Heart left ventricle (tissue), 16 donors: Measurements from ENCODE around the gene ANXA5. TPM values are rescaled to one million over a fixed set of nuclear protein-coding genes. Genes with fewer than 3 reads are reported as not detected.
"Not testable (repeated sequence)": the region's sequence is repeated elsewhere in the genome, so short reads cannot be mapped to it uniquely, and the experiment has no call there.

Source experiments
- ATAC-seq, 4 donors: fragments of 200-7000 bp; cut with Tn5 transposase; one replicate each; pipeline ENCODE4 v1.9.1; 2020 to 2022; ENCODE audit warnings: moderate library complexity in 4 of 4, mild to moderate bottlenecking in 3 of 4, moderate number of reproducible peaks in 1 of 4
- DNase-seq, 5 donors: peaks; one replicate each; pipeline ENCODE4 v3.0.0-alpha.2; 2020
- H3K27ac ChIP-seq, 12 donors: fragments of 200-600 bp; sonication (generic) in 4 of 12; one replicate each; pipeline versions ENCODE4 v1.5.0 to v1.8.0; 2016 to 2022; ENCODE audit warnings: mild to moderate bottlenecking in 2 of 12
- H3K27me3 ChIP-seq, 9 donors: fragments of 200-600 bp; sonication (generic) in 2 of 9; one replicate each; pipeline versions ENCODE4 v1.5.1 to v1.8.0; 2016 to 2022; ENCODE audit warnings: mild to moderate bottlenecking in 3 of 9
- H3K36me3 ChIP-seq, 9 donors: fragments of 200-600 bp; sonication (generic) in 2 of 9; one replicate each; pipeline versions ENCODE4 v1.5.0 to v1.8.0; 2018 to 2022; ENCODE audit warnings: mild to moderate bottlenecking in 2 of 9
- H3K4me1 ChIP-seq, 12 donors: fragments of 200-600 bp; sonication (generic) in 4 of 12; one replicate each; pipeline versions ENCODE4 v1.5.0 to v1.8.0; 2016 to 2022; ENCODE audit warnings: mild to moderate bottlenecking in 3 of 12
- H3K4me3 ChIP-seq, 12 donors: fragments of 200-600 bp; sonication (generic) in 4 of 12; one replicate each; pipeline versions ENCODE4 v1.5.0 to v1.8.0; 2017 to 2022; ENCODE audit warnings: mild to moderate bottlenecking in 9 of 12, moderate library complexity in 4 of 12
- H3K9me3 ChIP-seq, 12 donors: fragments of 200-600 bp; sonication (generic) in 4 of 12; one replicate each; pipeline versions ENCODE4 v1.5.0 to v1.8.0; 2016 to 2022; ENCODE audit warnings: mild to moderate bottlenecking in 1 of 12
- POLR2A ChIP-seq, 2 donors: fragments of 450-650 bp; IDR thresholded peaks; one replicate each; pipeline ENCODE4 v1.6.1; 2017; ENCODE audit warnings: antibody characterized with exemption in 2 of 2, mild to moderate bottlenecking in 2 of 2, moderate library complexity in 2 of 2
- WGBS, 4 donors: extraction: QIAGEN DNeasy Blood & Tissue Kit in 2 of 4; methylation state at CpG; one replicate each; pipeline versions ENCODE4 v1.1.5 to v1.1.7; 2013 to 2018; 5-methylcytosine and 5-hydroxymethylcytosine counted together
- intact Hi-C, 10 donors: fragments of 100-400 bp; cut with DNase I; formaldehyde crosslinking; loops; one replicate each; pipeline versions ENCODE4 v1.11.1 to v1.14.2; 2022
- polyA plus RNA-seq, 2 donors: library from polyadenylated mRNA; stranded (reverse); fragments of 200-250 nt; gene quantifications; one replicate each; pipeline ENCODE4 v1.2.3, GENCODE V29; 2013
- total RNA-seq, 9 donors: library from RNA; depleted of rRNA in 2 of 9; stranded (reverse); fragments of >200 nt in 2 of 9; fragmentation: NEBNext Ultra II Directional in 3 of 9; extraction: Animal tissue kit (Norgen Biotek cat#: 25700) in 3 of 9; gene quantifications; one replicate each; pipeline versions ENCODE4 v1.1.0 to v1.2.4, GENCODE V29; 2016 to 2023
- TF ChIP-seq, protein P1 (sequence below), 12 donors: fragments of 200-600 bp; sonication (generic) in 4 of 12; IDR thresholded peaks; one replicate each; pipeline versions ENCODE4 v1.5.0 to v1.8.0; 2018 to 2022; ENCODE audit warnings: antibody characterized with exemption in 12 of 12, mild to moderate bottlenecking in 5 of 12
- donor health status: ischemic (EF 13 %, LVEDD 7.1; RV severe dilation, severe dysfunction).
- donor health status: healthy with polysubstance abuse.
- donor health status: DM: no; HTN: yes; CAD: no.
- donor health status: DM: no; HTN: no; CAD: no.
- donor health status: ischemic (EF 25% LVEDD 6.9; RV normal size, moderate dysfunction).
- donor health status: ischemic (EF 25% LVEDD 5.7; RV mildly dilated, moderate dysfunction).
- donor health status: healthy.
- donor health status: DM: yes; HTN: yes; CAD: no.
- donor health status: ischemic (EF 35%, LVEDD 5.7; RV mildly dilated, moderate dysfunction).
- donor health status: nonischemic (EF 11% LVEDD 7.7; RV severe dilation, severe dysfunction).
- donor health status: DM: yes; HTN: yes; CAD: no.
- donor health status: PGD.
- donor health status: ischemic (EF 29% LVEDD 5.4; RV normal size, mild dysfunction).
- donor health status: nonischemic (EF 23%, LVEDD 6.1; RV moderate dilation, normal function).

ANXA5 gene
- total and polyA plus RNA-seq, 11 donors, result 104 to 283 (median 168) TPM

DNA sequence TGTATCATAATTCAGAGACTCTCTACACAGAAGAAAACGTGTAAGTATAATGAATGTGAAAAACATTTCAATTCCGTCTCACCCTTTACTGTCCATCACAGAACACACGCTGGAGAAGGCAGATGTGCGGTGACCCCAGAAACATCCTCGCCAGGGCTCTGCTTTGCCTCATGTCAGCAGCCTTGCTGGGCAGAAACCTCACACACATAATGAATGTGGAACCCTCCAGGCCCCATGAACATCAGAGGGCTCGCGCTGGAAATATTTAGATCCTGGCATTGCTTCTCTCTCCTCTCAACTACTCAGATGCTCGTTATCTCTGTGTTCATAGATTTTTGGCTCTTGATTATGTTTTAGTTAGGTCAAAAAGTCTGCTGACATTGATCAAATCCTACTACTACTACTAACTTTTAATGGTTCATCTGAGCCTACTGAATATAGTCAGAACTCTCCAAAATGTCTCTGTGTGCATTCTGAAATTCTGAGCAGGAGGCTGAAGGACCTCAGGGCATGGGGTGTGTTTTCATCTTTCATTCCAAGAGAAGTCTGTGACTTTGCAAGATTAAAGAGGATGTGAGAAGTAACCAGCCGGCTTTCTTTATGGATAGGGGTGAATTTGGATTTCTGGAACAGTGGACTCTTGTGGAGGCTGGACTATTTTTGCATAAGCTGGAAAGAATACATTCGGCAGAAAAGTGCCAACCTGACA, 41.2 kb upstream of the ANXA5 start:
- Histone ChIP-seq H3K36me3 (no peaks in the 10 kb centered on the region), H3K27ac (peak overlapping the region in 1 of 12 donors; percentile 5), H3K4me1 (peaks cover 0 to 22% (median 0%) of the 10 kb centered on the region in 12 donors), H3K27me3 (peaks cover 0 to 3% (median 0%) of the 10 kb centered on the region in 9 donors), H3K9me3 (no peaks in the 10 kb centered on the region), H3K4me3 (no peak overlapping the region)
- TF ChIP-seq POLR2A (IDR thresholded peaks at IDR 0.05), result no peak
- TF ChIP-seq, protein P1, sequence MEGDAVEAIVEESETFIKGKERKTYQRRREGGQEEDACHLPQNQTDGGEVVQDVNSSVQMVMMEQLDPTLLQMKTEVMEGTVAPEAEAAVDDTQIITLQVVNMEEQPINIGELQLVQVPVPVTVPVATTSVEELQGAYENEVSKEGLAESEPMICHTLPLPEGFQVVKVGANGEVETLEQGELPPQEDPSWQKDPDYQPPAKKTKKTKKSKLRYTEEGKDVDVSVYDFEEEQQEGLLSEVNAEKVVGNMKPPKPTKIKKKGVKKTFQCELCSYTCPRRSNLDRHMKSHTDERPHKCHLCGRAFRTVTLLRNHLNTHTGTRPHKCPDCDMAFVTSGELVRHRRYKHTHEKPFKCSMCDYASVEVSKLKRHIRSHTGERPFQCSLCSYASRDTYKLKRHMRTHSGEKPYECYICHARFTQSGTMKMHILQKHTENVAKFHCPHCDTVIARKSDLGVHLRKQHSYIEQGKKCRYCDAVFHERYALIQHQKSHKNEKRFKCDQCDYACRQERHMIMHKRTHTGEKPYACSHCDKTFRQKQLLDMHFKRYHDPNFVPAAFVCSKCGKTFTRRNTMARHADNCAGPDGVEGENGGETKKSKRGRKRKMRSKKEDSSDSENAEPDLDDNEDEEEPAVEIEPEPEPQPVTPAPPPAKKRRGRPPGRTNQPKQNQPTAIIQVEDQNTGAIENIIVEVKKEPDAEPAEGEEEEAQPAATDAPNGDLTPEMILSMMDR (IDR thresholded peaks at IDR 0.05), result no peak
- intact Hi-C loops, result loop anchor here in 5 of 10 donors (2.0 to 10.0 kb wide), 6 partner anchors 253 to 543 kb away; no protein-coding TSS in a partner anchor
- DNase-seq, result no peak
- ATAC-seq, result peak in 1 of 4 donors; percentile 14
- 38 to 46% (median 43%) methylated on average over 10 of the region's 10 CpGs for WGBS, 4 donors

- Histone ChIP-seq H3K36me3 (no peaks in the 10 kb centered on the region), H3K9me3 (no peaks in the 10 kb centered on the region), H3K27ac (no peak overlapping the region), H3K27me3 (peaks cover 0 to 3% (median 0%) of the 10 kb centered on the region in 9 donors), H3K4me3 (no peak overlapping the region), H3K4me1 (peaks cover 0 to 22% (median 0%) of the 10 kb centered on the region in 12 donors)
- intact Hi-C loops, result loop anchor here in 5 of 10 donors (2.0 to 10.0 kb wide), 6 partner anchors 252 to 542 kb away; no protein-coding TSS in a partner anchor
- TF ChIP-seq, protein P1 (IDR thresholded peaks at IDR 0.05), result peak in 11 of 12 donors; percentile 14 to 61 (median 44)
- no peak for TF ChIP-seq POLR2A (IDR thresholded peaks at IDR 0.05)
- 75 to 84% (median 79%) methylated on average over 5 of the region's 5 CpGs for WGBS, 4 donors
- ATAC-seq, result peak in 1 of 4 donors; percentile 28
- peak in 1 of 5 donors; percentile 18 for DNase-seq
Observed at GRCh38 chr4:121736735-121737351, 40.1 kb upstream of the ANXA5 start.

- intact Hi-C loops, result loop anchor here in 6 of 10 donors (5.0 to 10.0 kb wide), 6 partner anchors 250 to 540 kb away; no protein-coding TSS in a partner anchor
- DNase-seq, result no peak
- Histone ChIP-seq H3K27ac (no peak overlapping the region), H3K4me3 (no peak overlapping the region), H3K9me3 (no peaks in the 10 kb centered on the region), H3K27me3 (peaks cover 0 to 3% (median 0%) of the 10 kb centered on the region in 9 donors), H3K4me1 (peaks cover 0 to 17% (median 0%) of the 10 kb centered on the region in 12 donors), H3K36me3 (no peaks in the 10 kb centered on the region)
- TF ChIP-seq, protein P1 (IDR thresholded peaks at IDR 0.05), result no peak
- no peak for TF ChIP-seq POLR2A (IDR thresholded peaks at IDR 0.05)
- 85 to 92% (median 88%) methylated on average over 1 of the region's 1 CpG for WGBS, 4 donors
- no peak for ATAC-seq
Observed at GRCh38 chr4:121734571-121734970, 37.8 kb upstream of the ANXA5 start.

- no peak for ATAC-seq
- intact Hi-C loops, result loop anchor here in 6 of 10 donors (5.0 to 10.0 kb wide), 6 partner anchors 249 to 539 kb away; no protein-coding TSS in a partner anchor
- no peaks in the 10 kb centered on the region for H3K9me3 ChIP-seq
- H3K4me3 ChIP-seq, result no peak overlapping the region
- no peak for DNase-seq
- peaks cover 0 to 3% (median 0%) of the 10 kb centered on the region in 9 donors for H3K27me3 ChIP-seq
- peaks cover 0 to 11% (median 0%) of the 10 kb centered on the region in 12 donors for H3K4me1 ChIP-seq
- TF ChIP-seq POLR2A (IDR thresholded peaks at IDR 0.05), result no peak
- TF ChIP-seq, protein P1 (IDR thresholded peaks at IDR 0.05), result no peak
- WGBS, 4 donors, result 90 to 96% (median 93%) methylated on average over 1 of the region's 1 CpG
- H3K27ac ChIP-seq, result no peak overlapping the region
- H3K36me3 ChIP-seq, result no peaks in the 10 kb centered on the region
Observed at GRCh38 chr4:121733942-121734341, 37.2 kb upstream of the ANXA5 start.

DNA sequence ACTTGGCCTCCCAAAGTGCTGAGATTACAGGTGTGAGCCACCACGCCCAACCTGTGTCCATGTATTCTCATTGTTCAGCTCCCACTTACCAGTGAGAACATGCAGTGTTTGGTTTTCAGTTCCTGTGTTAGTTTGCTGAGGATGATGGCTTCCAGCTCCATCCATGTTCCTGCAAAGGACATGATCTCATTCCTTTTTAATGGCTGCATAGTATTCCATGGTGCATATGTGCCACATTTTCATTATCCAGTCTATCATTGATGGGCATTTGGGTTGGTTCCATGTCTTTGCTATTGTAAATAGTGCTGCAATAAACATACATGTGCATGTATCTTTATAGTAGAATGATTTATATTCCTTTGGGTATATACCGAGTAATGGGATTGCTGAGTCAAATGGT, 33.0 kb upstream of the ANXA5 start:
- 91 to 98% (median 96%) methylated on average over 2 of the region's 2 CpGs for WGBS, 4 donors
- intact Hi-C loops, result loop anchor here in 9 of 10 donors (5.0 to 10.0 kb wide), 8 partner anchors 42 to 535 kb away; no protein-coding TSS in a partner anchor

More for the DNA sequence above, 33.0 kb upstream of the ANXA5 start:
- H3K27me3 ChIP-seq, H3K4me3 ChIP-seq, H3K4me1 ChIP-seq, ATAC-seq, H3K27ac ChIP-seq, H3K36me3 ChIP-seq, DNase-seq, H3K9me3 ChIP-seq: not testable (repeated sequence)
